Adrenal gland (tissue), 12 donors: ENCODE results near the gene TMEM184A. TPM values are rescaled to one million over a fixed set of nuclear protein-coding genes. Genes with fewer than 3 reads are reported as not detected.

Experiments used
- DNase-seq, 7 donors: peaks; one replicate each; pipeline ENCODE4 v3.0.0-alpha.2; 2019 to 2020
- H3K27ac ChIP-seq, 5 donors: fragments of 200-600 bp; sonication (generic) in 4 of 5; 1 replicate in 3 of 5; 2 replicates in 2 of 5; pipeline versions ENCODE4 v1.5.1 to v1.8.0; 2016 to 2020; ENCODE audit warnings: mild to moderate bottlenecking in 1 of 5
- H3K27me3 ChIP-seq: fragments of 200-600 bp; 2 replicates; pipeline ENCODE4 v1.8.0; 2021
- H3K36me3 ChIP-seq, 2 donors: fragments of 200-600 bp; replicated peaks in 1 of 2; 1 replicate in 1 of 2; 2 replicates in 1 of 2; pipeline versions ENCODE4 v1.5.1 to v1.8.0; 2018 to 2022
- H3K4me1 ChIP-seq, 2 donors: fragments of 200-600 bp; replicated peaks in 1 of 2; 1 replicate in 1 of 2; 2 replicates in 1 of 2; pipeline versions ENCODE4 v1.5.1 to v1.8.0; 2018 to 2021
- H3K4me3 ChIP-seq, 4 donors: fragments of 200-600 bp; sonication (generic) in 3 of 4; one replicate each; pipeline ENCODE4 v1.5.1; 2016 to 2018
- H3K9me3 ChIP-seq, 3 donors: fragments of 200-600 bp; sonication (generic) in 1 of 3; replicated peaks in 1 of 3; 1 replicate in 2 of 3; 2 replicates in 1 of 3; pipeline versions ENCODE4 v1.5.1 to v1.8.0; 2016 to 2021
- POLR2A ChIP-seq, 2 donors: fragments of 450-650 bp; IDR thresholded peaks; one replicate each; pipeline ENCODE4 v1.6.1; 2017; ENCODE audit warnings: antibody characterized with exemption in 2 of 2, mild to moderate bottlenecking in 2 of 2, moderate library complexity in 1 of 2
- WGBS, 4 donors: extraction: QIAGEN DNeasy Blood & Tissue Kit in 2 of 4; methylation state at CpG; one replicate each; pipeline versions ENCODE4 v1.1.5 to v1.1.7; 2013 to 2017; 5-methylcytosine and 5-hydroxymethylcytosine counted together
- intact Hi-C, 2 donors: fragments of 100-400 bp; cut with DNase I; formaldehyde crosslinking; loops; one replicate each; pipeline versions ENCODE4 v1.14.1 to v1.15.0; 2022 to 2023
- polyA plus RNA-seq, 3 donors: library from polyadenylated mRNA; stranded (reverse); fragments of 200-250 nt in 2 of 3; fragments of 350-450 nt in 1 of 3; fragmentation: Illumina TruSeq in 1 of 3; extraction: RNeasy Lipid Tissue Mini Kit (QIAGEN cat#74804) in 1 of 3; gene quantifications; one replicate each; pipeline ENCODE4 v1.2.3, GENCODE V29; 2013 to 2014
- total RNA-seq, 9 donors: library from RNA; depleted of rRNA in 4 of 9; stranded (reverse); fragments of >200 nt in 4 of 9; fragments of 120-200 nt in 1 of 9; fragmentation: NEBNext Ultra II Directional in 1 of 9; extraction: Animal tissue kit (Norgen Biotek cat#: 25700) in 1 of 9; gene quantifications; one replicate each; pipeline versions ENCODE4 v1.1.0 to v1.2.4, GENCODE V29; 2013 to 2023
- TF ChIP-seq, protein P1 (sequence below), 6 experiments: fragments of 450-650 bp in 4 of 6; fragments of 200-600 bp in 2 of 6; sonication (generic) in 1 of 6; IDR thresholded peaks; 1 replicate in 5 of 6; 2 replicates in 1 of 6; pipeline versions ENCODE4 v1.5.1 to v1.8.0; 2016 to 2021; ENCODE audit warnings: antibody characterized with exemption in 6 of 6, mild to moderate bottlenecking in 2 of 6, moderate library complexity in 1 of 6
- donor health status: healthy with polysubstance abuse.
- donor health status: Bipolar disorder and iron deficiency.
- donor health status: DM: yes; HTN: yes; CAD: no.
- donor health status: DM: no; HTN: no; CAD: no.
- donor health status: DM: no; HTN: no; CAD: no.
- donor health status: DM: yes; HTN: yes; CAD: no.

Gene TMEM184A
- total and polyA plus RNA-seq, 12 donors = 0.06 to 2.1 (median 0.79) TPM; not detected in 2

DNA sequence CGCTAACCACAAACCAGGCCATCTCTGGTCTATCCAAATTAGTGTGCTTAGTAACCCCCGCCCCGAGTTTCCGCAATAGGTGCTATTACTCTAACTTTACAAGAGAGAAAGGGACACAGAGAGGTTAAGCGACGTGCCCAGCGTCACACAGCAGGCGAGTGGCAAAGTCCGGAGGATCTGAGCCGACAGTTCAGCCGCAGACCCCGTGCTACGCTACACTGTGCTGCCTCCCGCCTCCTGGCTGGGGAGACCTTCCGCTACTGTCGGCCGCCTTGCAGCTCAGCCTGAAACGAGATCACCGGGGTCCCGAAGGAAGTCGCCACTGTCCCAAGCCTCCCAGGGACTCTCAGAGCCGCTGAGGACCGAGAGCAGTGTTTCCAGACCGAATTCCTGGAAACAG, 52.6 kb downstream of the TMEM184A start:
- WGBS, 4 donors = 19 to 57% (median 37%) methylated on average over 7 to 24 of the region's 24 CpGs
- peaks cover 0 to 40% of the 10 kb centered on the region in 2 donors for H3K36me3 ChIP-seq
- H3K27me3 ChIP-seq = no peaks in the 10 kb centered on the region
- no peaks in the 10 kb centered on the region for H3K9me3 ChIP-seq
- H3K4me3 ChIP-seq = peak overlapping the region; percentile 62 to 93 (median 88)
- DNase-seq = no peak
- no peak overlapping the region for H3K27ac ChIP-seq
- intact Hi-C loops = loop anchor here in 1 of 2 donors (5.0 kb wide), 1 partner anchor 599 kb away; no protein-coding TSS in a partner anchor
- TF ChIP-seq, protein P1, sequence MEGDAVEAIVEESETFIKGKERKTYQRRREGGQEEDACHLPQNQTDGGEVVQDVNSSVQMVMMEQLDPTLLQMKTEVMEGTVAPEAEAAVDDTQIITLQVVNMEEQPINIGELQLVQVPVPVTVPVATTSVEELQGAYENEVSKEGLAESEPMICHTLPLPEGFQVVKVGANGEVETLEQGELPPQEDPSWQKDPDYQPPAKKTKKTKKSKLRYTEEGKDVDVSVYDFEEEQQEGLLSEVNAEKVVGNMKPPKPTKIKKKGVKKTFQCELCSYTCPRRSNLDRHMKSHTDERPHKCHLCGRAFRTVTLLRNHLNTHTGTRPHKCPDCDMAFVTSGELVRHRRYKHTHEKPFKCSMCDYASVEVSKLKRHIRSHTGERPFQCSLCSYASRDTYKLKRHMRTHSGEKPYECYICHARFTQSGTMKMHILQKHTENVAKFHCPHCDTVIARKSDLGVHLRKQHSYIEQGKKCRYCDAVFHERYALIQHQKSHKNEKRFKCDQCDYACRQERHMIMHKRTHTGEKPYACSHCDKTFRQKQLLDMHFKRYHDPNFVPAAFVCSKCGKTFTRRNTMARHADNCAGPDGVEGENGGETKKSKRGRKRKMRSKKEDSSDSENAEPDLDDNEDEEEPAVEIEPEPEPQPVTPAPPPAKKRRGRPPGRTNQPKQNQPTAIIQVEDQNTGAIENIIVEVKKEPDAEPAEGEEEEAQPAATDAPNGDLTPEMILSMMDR (IDR thresholded peaks at IDR 0.05) = no peak
- peaks cover 6 to 22% of the 10 kb centered on the region in 2 donors for H3K4me1 ChIP-seq

DNA sequence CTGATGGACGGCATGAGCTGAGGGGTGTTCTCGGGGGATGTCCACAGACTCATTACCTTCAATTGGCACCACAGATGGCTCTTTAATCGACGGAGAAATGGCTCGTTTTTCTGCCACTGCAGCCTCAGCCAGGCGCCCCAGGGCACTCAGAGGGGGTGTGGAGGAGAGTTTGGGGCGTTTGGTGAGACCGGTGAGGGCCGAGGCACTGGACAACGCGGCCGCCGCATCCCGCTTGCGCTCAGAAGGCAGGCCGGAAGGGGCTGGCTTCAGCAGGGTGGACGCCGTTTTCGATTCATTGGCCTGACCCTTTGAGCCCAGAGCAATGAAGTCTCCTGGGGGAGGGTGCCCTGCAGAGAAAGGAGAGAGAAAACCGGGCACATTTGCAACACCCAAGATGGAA, 53.2 kb downstream of the TMEM184A start:
- Histone ChIP-seq H3K4me3 (peak overlapping the region in 1 of 4 donors; percentile 87), H3K4me1 (peaks cover 6 to 22% of the 10 kb centered on the region in 2 donors), H3K27me3 (no peaks in the 10 kb centered on the region), H3K36me3 (peaks cover 0 to 45% of the 10 kb centered on the region in 2 donors), H3K9me3 (no peaks in the 10 kb centered on the region), H3K27ac (no peak overlapping the region)
- TF ChIP-seq, protein P1 (IDR thresholded peaks at IDR 0.05) = no peak
- TF ChIP-seq POLR2A (IDR thresholded peaks at IDR 0.05) = no peak
- DNase-seq = no peak
- WGBS, 4 donors = 81 to 89% (median 85%) methylated on average over 14 to 20 of the region's 20 CpGs
- intact Hi-C loops = loop anchor here in 1 of 2 donors (5.0 kb wide), 1 partner anchor 599 kb away; no protein-coding TSS in a partner anchor

DNA sequence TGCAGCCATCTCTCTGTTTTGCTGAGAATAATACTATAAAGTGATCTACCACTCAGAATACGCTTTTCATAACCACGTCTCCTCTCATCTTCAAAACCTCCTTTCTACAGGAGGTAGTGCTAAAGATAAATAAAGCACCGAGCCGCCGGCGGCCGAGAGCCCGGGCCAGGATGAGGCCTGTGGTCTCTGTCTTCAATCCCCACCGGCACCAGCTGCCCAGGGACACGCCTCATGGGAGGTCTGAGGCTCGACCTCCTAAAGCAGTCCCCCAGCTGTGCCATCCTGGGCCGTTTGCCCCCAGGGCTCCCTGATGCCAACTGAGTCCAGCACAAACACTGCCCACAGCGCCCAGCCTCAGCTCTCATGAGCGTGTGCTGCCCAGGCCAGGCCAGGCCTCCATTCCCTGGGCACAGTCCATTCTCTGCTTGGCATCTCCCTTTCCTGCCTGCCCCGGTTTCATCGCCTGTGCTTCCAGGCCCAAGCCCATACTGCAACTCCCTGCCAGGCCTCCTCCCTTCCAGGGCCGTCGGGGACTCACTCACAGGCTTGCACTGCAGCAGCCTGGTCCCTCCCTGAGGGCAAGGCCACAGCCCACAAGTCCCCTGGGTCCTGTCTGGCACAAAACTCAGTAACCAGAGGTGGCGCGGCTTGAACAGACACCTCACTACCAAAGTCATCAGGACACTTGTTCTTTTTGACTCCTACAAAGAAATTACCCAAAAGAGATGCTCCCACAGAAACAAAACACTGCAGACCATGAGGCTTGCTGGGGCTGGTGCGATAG, 54.3 kb downstream of the TMEM184A start:
- 88 to 90% (median 89%) methylated on average over 19 to 21 of the region's 21 CpGs for WGBS, 4 donors
- Histone ChIP-seq H3K4me1 (peaks cover 6 to 17% of the 10 kb centered on the region in 2 donors), H3K9me3 (no peaks in the 10 kb centered on the region), H3K36me3 (peaks cover 0 to 57% of the 10 kb centered on the region in 2 donors), H3K4me3 (no peak overlapping the region), H3K27me3 (no peaks in the 10 kb centered on the region), H3K27ac (no peak overlapping the region)
- DNase-seq = no peak
- intact Hi-C loops = loop anchor here in 1 of 2 donors (5.0 kb wide), 1 partner anchor 601 kb away; no protein-coding TSS in a partner anchor
- TF ChIP-seq POLR2A (IDR thresholded peaks at IDR 0.05) = no peak
- TF ChIP-seq, protein P1 (IDR thresholded peaks at IDR 0.05) = no peak

- H3K4me1 ChIP-seq = peaks cover 6 to 12% of the 10 kb centered on the region in 2 donors
- no peaks in the 10 kb centered on the region for H3K27me3 ChIP-seq
- DNase-seq = no peak
- no peak overlapping the region for H3K27ac ChIP-seq
- intact Hi-C loops = loop anchor here in 1 of 2 donors (5.0 kb wide), 1 partner anchor 602 kb away; no protein-coding TSS in a partner anchor
- 91 to 93% (median 91%) methylated on average over 17 to 34 of the region's 34 CpGs for WGBS, 4 donors
- no peak overlapping the region for H3K4me3 ChIP-seq
- H3K36me3 ChIP-seq = peaks cover 0 to 68% of the 10 kb centered on the region in 2 donors
- no peak for TF ChIP-seq POLR2A (IDR thresholded peaks at IDR 0.05)
- TF ChIP-seq, protein P1 (IDR thresholded peaks at IDR 0.05) = no peak
- H3K9me3 ChIP-seq = no peaks in the 10 kb centered on the region
Measured at GRCh38 chr7:1500064-1500807, 55.8 kb downstream of the TMEM184A start.
